HG03558 (cell line): ENCODE results near the gene TMSB15B.
"Not testable (repeated sequence)": the region's sequence is repeated elsewhere in the genome, so short reads cannot be mapped to it uniquely, and the experiment has no call there.

ENCODE experiments used
- ATAC-seq: cut with Tn5 transposase; IDR thresholded peaks from one replicate; pipeline ENCODE4 v1.9.1; 2021; ENCODE audit warnings: moderate number of reproducible peaks; ENCODE audit not compliant: unreplicated experiment; ENCODE audit errors: extremely low read depth

The TMSB15B gene

GRCh38 chrX:104015576-104015975 is 53.1 kb downstream of the TMSB15B start:
- not testable (repeated sequence) for ATAC-seq
